Muscle layer of duodenum (tissue), 2 donors: ENCODE results near the gene HOXA2.

Experiments
- H3K27ac ChIP-seq: one replicate; pipeline ENCODE4 v1.7.0; 2013; ENCODE audit warnings: mild to moderate bottlenecking, low read length
- H3K27me3 ChIP-seq: one replicate; pipeline ENCODE4 v1.7.0; 2013; ENCODE audit warnings: low read depth, mild to moderate bottlenecking, control low read depth, low read length
- H3K36me3 ChIP-seq, 2 donors: one replicate each; pipeline ENCODE4 v1.7.0; 2013; ENCODE audit warnings: low read length in 2 of 2, control low read depth in 1 of 2, mild to moderate bottlenecking in 1 of 2; ENCODE audit not compliant: insufficient read depth in 2 of 2, control insufficient read depth in 1 of 2
- H3K4me1 ChIP-seq, 2 donors: one replicate each; pipeline ENCODE4 v1.7.0; 2013; ENCODE audit warnings: low read length in 2 of 2, mild to moderate bottlenecking in 2 of 2, control low read depth in 1 of 2, moderate library complexity in 1 of 2; ENCODE audit not compliant: insufficient read depth in 2 of 2, control insufficient read depth in 1 of 2
- H3K4me3 ChIP-seq, 2 donors: one replicate each; pipeline ENCODE4 v1.7.0; 2013; ENCODE audit warnings: low read length in 2 of 2, low read depth in 1 of 2, mild to moderate bottlenecking in 1 of 2
- H3K9me3 ChIP-seq, 2 donors: one replicate each; pipeline ENCODE4 v1.7.0; 2013; ENCODE audit warnings: low read length in 2 of 2, control low read depth in 1 of 2, mild to moderate bottlenecking in 1 of 2; ENCODE audit not compliant: control insufficient read depth in 1 of 2
- donor health status: healthy.

HOXA2 gene

GRCh38 chr7:27092819-27093110, 9.7 kb downstream of the HOXA2 start:
- Histone ChIP-seq H3K36me3 (peaks cover 0 to 3% of the 10 kb centered on the region in 2 donors), H3K4me1 (peaks cover 3 to 6% of the 10 kb centered on the region in 2 donors), H3K27ac (no peak overlapping the region), H3K27me3 (peaks cover 14% of the 10 kb centered on the region), H3K9me3 (no peaks in the 10 kb centered on the region), H3K4me3 (no peak overlapping the region)

GRCh38 chr7:27091941-27092818, 10.3 kb downstream of the HOXA2 start:
- peaks cover 0 to 3% of the 10 kb centered on the region in 2 donors for H3K36me3 ChIP-seq
- no peak overlapping the region for H3K4me3 ChIP-seq
- H3K27ac ChIP-seq, result no peak overlapping the region
- H3K27me3 ChIP-seq, result peaks cover 14% of the 10 kb centered on the region
- H3K9me3 ChIP-seq, result no peaks in the 10 kb centered on the region
- peaks cover under 1 to 3% of the 10 kb centered on the region in 2 donors for H3K4me1 ChIP-seq

DNA sequence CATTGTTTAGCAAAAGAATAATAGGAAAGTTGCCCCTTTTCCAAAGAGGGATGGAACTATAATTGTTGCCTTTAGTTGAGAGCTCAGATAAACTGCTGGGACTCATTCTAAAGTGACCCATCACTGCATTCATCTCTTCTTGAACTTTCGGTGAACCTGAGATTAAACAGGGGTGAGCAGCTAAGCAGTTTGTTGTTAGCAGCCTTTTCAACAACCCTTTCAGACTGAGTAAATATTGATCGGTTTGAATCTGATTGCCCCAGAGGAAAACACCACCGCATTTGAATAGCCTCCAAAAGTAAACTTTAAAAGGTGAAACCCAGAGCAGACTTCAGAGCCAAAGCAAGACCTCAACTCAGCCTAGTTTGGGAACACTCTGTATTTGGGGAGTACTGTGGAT, 11.4 kb downstream of the HOXA2 start:
- H3K4me1 ChIP-seq, result peaks cover 0 to 3% of the 10 kb centered on the region in 2 donors
- H3K36me3 ChIP-seq, result peaks cover 0 to under 1% of the 10 kb centered on the region in 2 donors
- no peak overlapping the region for H3K27ac ChIP-seq
- H3K9me3 ChIP-seq, result no peaks in the 10 kb centered on the region
- H3K27me3 ChIP-seq, result peaks cover 14% of the 10 kb centered on the region
- H3K4me3 ChIP-seq, result no peak overlapping the region

DNA sequence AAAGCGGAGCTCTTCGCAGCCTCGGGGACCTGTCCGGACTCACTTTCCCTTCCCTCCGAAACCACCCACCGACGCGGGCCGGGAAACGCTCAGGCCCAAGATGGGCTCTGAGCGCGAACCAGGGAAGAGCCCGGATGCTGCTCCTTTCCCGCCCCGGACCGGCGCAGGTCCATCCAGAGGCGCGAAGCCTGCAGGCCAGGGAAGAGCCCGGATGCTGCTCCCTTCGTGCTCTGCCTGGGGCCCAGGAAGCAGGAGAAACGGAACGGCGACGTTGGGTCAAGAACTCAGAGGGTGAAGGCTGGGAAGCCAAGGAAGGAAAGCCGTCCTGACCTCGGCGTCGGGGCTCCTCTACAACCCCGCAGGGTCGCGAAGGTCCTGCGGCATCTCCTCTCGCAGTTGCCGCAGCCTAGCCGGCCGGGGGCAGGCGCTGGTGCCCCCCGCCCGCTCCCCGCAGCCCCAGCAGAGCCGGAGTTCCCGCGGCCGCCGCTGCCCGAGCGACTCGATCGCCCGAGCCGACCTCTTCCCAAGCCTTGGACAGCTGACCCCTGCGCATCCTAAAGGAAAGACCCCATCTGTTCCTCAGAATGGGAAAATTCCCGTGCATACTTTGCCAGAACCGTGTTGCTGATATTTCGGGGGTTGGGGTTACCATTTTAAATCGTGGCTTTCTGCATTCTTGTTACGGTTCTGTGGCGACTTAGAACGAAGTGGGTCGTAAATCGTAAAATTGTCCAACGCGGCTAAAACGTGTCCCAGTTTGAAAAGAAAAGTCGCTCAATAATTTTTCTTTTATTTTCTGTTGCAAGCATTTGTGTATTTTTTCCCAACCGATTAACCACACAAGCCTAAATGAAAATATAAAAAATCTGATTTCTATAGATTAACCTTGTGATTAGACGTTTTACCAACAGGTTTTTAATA, 14.2 kb downstream of the HOXA2 start:
- Histone ChIP-seq H3K4me3 (peak overlapping the region in 1 of 2 donors; percentile 42), H3K4me1 (peaks cover 0 to 3% of the 10 kb centered on the region in 2 donors), H3K36me3 (no peaks in the 10 kb centered on the region), H3K9me3 (no peaks in the 10 kb centered on the region), H3K27me3 (peaks cover 9% of the 10 kb centered on the region), H3K27ac (no peak overlapping the region)

- Histone ChIP-seq H3K4me3 (no peak overlapping the region), H3K27me3 (no peaks in the 10 kb centered on the region), H3K27ac (no peak overlapping the region), H3K4me1 (peaks cover 0 to 3% of the 10 kb centered on the region in 2 donors), H3K9me3 (no peaks in the 10 kb centered on the region), H3K36me3 (no peaks in the 10 kb centered on the region)
Measured at GRCh38 chr7:27083646-27084045, 18.8 kb downstream of the HOXA2 start.

GRCh38 chr7:27082171-27082570, 20.3 kb downstream of the HOXA2 start:
- Histone ChIP-seq H3K36me3 (no peaks in the 10 kb centered on the region), H3K4me1 (no peaks in the 10 kb centered on the region), H3K27ac (no peak overlapping the region), H3K27me3 (no peaks in the 10 kb centered on the region), H3K9me3 (no peaks in the 10 kb centered on the region), H3K4me3 (no peak overlapping the region)

- Histone ChIP-seq H3K9me3 (no peaks in the 10 kb centered on the region), H3K36me3 (no peaks in the 10 kb centered on the region), H3K27ac (no peak overlapping the region), H3K4me3 (no peak overlapping the region), H3K4me1 (no peaks in the 10 kb centered on the region), H3K27me3 (no peaks in the 10 kb centered on the region)
Measured at GRCh38 chr7:27080844-27081436, 21.5 kb downstream of the HOXA2 start.

DNA sequence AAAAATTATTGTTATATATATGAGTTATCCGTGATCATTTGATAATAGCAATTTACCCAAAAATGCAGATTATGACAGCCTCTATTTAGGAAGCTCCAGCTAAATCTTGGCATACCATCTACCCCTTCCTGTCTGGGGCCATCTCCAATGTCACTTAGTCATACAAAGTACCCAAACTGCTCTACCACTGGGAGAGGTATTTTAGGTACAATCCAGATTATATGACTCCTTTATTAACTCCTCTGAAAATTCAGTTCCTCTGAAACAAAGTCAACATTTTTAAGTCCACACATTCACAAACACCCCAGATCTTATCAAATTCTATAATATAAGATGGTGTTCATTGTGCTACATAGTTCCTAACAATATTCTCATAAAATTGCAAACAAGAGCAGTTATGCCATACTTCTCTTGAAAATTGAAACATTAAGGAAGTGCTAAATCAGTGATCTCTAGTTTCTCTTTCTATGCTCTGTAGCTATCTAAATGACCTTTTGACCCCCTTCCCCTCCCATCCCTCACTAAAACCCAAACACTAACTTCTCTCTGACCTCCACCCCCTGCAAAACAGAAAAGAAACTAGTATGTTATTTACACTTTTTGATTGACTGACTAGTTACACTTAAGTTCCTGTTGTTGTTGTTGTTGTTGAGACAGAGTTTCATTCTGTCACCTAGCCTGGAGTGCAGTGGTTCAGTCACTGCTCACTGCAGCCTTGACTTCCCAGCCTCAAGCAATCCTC, 23.1 kb downstream of the HOXA2 start:
- H3K36me3 ChIP-seq, result no peaks in the 10 kb centered on the region
- no peaks in the 10 kb centered on the region for H3K9me3 ChIP-seq
- no peak overlapping the region for H3K27ac ChIP-seq
- H3K4me1 ChIP-seq, result no peaks in the 10 kb centered on the region
- H3K27me3 ChIP-seq, result no peaks in the 10 kb centered on the region
- H3K4me3 ChIP-seq, result no peak overlapping the region

DNA sequence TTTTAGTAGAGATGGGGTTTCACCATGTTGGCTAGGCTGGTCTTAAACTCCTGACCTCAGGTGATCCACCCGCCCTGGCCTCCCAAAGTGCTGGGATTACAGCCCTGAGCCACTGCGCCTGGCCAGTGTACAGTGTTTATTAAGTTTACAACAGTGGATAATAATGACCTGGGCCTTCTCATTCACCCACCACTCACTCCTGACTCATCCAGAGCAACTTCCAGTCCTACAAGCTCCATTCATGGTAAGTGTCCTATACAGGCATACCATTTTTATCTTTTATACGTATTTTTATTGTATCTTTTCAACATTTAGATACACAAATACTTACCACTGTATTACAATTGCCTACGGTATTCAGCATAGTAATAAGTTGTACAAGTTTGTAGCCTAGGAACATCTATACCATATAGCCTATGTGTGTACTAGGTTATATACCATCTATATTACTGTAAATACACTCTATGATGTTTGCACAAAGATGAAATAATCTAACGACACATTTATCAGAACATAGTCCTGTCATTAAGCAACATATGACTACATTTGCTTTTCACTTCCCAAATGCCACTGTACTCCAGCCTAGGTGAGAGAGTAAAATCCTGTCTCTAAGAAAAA, 23.8 kb downstream of the HOXA2 start:
- Histone ChIP-seq H3K27ac (no peak overlapping the region), H3K4me3 (no peak overlapping the region), H3K27me3 (no peaks in the 10 kb centered on the region), H3K36me3 (no peaks in the 10 kb centered on the region), H3K4me1 (no peaks in the 10 kb centered on the region), H3K9me3 (no peaks in the 10 kb centered on the region)

GRCh38 chr7:27073076-27073475, 29.4 kb downstream of the HOXA2 start:
- H3K4me3 ChIP-seq, result no peak overlapping the region
- H3K4me1 ChIP-seq, result no peaks in the 10 kb centered on the region
- H3K36me3 ChIP-seq, result no peaks in the 10 kb centered on the region
- no peak overlapping the region for H3K27ac ChIP-seq
- no peaks in the 10 kb centered on the region for H3K9me3 ChIP-seq
- H3K27me3 ChIP-seq, result no peaks in the 10 kb centered on the region
